Neuron (in vitro differentiated cells): ENCODE data around the gene CCL27.

Source experiments
- H2AFZ ChIP-seq: one replicate; pipeline ENCODE4 v1.6.1; 2013; ENCODE audit warnings: low read depth, mild to moderate bottlenecking, inconsistent platforms, low read length, moderate library complexity
- H3K27me3 ChIP-seq: one replicate; pipeline ENCODE4 v1.6.1; 2013; ENCODE audit warnings: low read length; ENCODE audit not compliant: insufficient read depth
- H3K36me3 ChIP-seq: one replicate; pipeline ENCODE4 v1.6.1; 2013; ENCODE audit warnings: low read length; ENCODE audit not compliant: insufficient read depth
- H3K4me1 ChIP-seq: one replicate; pipeline ENCODE4 v1.6.1; 2013; ENCODE audit warnings: low read length; ENCODE audit not compliant: insufficient read depth
- H3K4me3 ChIP-seq: 2 replicates; pipeline ENCODE4 v1.5.1; 2013; ENCODE audit warnings: mild to moderate bottlenecking, low read length, moderate library complexity
- H3K9me3 ChIP-seq: one replicate; pipeline ENCODE4 v1.6.1; 2013; ENCODE audit warnings: low read length

The CCL27 gene

GRCh38 chr9:34662526-34663302 is at the start of gene CCL27:
Gene CCL27, minus strand, starts transcription at chr9:34662657. Its CDS starts 24 bp downstream, at chr9:34662633.
- H3K36me3 ChIP-seq, result no peaks in the 10 kb centered on the region
- H2AFZ ChIP-seq, result no peak within 1 kb of the TSS
- no peaks in the 10 kb centered on the region for H3K9me3 ChIP-seq
- H3K27me3 ChIP-seq, result no peaks in the 10 kb centered on the region
- H3K4me3 ChIP-seq, result no peak within 1 kb of the TSS
- peaks cover 7% of the 10 kb centered on the region for H3K4me1 ChIP-seq

- H3K27me3 ChIP-seq, result peaks cover 16% of the 10 kb centered on the region
- H2AFZ ChIP-seq, result no peak overlapping the region
- no peaks in the 10 kb centered on the region for H3K9me3 ChIP-seq
- no peaks in the 10 kb centered on the region for H3K4me1 ChIP-seq
- no peak overlapping the region for H3K4me3 ChIP-seq
- no peaks in the 10 kb centered on the region for H3K36me3 ChIP-seq
Measured at GRCh38 chr9:34712140-34712539, 49.7 kb upstream of the CCL27 start.

GRCh38 chr9:34710023-34710422 is 47.6 kb upstream of the CCL27 start, which contains the start of gene CCL21:
Gene CCL21, minus strand, starts transcription at chr9:34710136. Its CDS starts 70 bp downstream, at chr9:34710066.
- peaks cover 11% of the 10 kb centered on the region for H3K27me3 ChIP-seq
- no peak within 1 kb of the TSS for H3K4me3 ChIP-seq
- no peaks in the 10 kb centered on the region for H3K4me1 ChIP-seq
- H3K9me3 ChIP-seq, result no peaks in the 10 kb centered on the region
- no peaks in the 10 kb centered on the region for H3K36me3 ChIP-seq
- no peak within 1 kb of the TSS for H2AFZ ChIP-seq

DNA sequence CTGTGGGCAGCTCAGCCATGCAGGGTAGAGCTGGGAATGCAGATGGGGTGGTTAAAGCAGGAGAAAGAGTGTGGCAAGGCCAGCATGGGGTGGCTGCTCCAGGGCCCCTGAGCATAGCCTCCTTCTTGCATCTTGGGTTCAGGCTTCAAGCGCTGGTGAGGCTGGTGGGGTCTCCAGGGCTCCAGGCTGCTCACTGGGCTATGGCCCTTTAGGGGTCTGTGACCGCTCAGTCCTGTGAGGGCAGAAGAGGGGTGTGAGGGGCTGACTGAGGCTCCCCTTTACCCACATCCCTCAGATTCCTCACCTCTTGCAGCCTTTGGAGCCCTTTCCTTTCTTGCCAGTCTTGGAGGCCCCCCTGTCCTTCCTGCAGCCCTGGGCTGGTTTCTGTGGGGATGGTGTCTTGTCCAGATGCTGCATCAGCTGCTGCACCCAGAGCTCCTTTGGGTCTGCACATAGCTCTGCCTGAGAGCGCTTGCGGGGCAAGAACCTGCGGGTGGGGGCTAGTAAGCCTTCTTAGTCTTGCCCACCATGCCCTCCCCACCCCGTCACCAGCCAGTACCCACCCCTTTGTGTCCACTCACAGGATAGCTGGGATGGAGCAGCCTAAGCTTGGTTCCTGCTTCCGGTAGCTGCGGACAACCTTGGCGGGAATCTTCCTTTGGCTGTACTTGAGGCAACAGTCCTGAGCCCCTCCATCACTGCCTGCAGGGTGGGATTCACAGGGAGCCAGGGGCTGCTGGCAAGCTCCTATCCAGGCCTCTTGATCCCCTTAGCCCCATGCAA is 46.9 kb upstream of the CCL27 start:
- no peaks in the 10 kb centered on the region for H3K36me3 ChIP-seq
- H3K9me3 ChIP-seq, result no peaks in the 10 kb centered on the region
- no peaks in the 10 kb centered on the region for H3K4me1 ChIP-seq

DNA sequence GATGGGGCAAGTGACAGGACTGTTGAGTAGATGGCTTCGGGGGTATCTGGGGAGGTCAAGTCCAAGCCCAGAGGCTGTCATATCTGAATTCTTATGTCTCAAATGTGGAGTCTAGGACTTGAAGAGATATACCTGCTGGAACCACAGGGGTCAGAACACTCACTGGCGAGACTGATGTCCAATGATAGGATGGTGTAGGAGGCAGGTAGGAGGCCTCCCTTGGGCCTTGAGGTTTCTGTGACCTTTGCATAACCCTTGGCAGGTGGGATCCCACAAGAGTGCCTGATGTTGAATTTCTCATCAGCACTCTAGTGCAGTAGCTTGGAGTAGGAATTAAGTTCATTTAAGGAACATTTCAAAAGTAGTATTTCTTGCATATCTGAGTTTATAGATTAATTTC is 44.7 kb upstream of the CCL27 start:
- Histone ChIP-seq H2AFZ (no peak overlapping the region), H3K27me3 (peaks cover 7% of the 10 kb centered on the region), H3K4me1 (no peaks in the 10 kb centered on the region), H3K4me3 (no peak overlapping the region), H3K36me3 (no peaks in the 10 kb centered on the region), H3K9me3 (no peaks in the 10 kb centered on the region)

More for the DNA sequence above, 46.9 kb upstream of the CCL27 start:
- H2AFZ ChIP-seq, result no peak overlapping the region
- H3K4me3 ChIP-seq, result no peak overlapping the region
- peaks cover 11% of the 10 kb centered on the region for H3K27me3 ChIP-seq

- Histone ChIP-seq H3K9me3 (no peaks in the 10 kb centered on the region), H3K4me3 (peak overlapping the region; percentile 46), H3K4me1 (peaks cover 4% of the 10 kb centered on the region), H2AFZ (peak overlapping the region; percentile 87), H3K27me3 (peaks cover 24% of the 10 kb centered on the region), H3K36me3 (no peaks in the 10 kb centered on the region)
Measured at GRCh38 chr9:34701769-34702736, 39.6 kb upstream of the CCL27 start.

DNA sequence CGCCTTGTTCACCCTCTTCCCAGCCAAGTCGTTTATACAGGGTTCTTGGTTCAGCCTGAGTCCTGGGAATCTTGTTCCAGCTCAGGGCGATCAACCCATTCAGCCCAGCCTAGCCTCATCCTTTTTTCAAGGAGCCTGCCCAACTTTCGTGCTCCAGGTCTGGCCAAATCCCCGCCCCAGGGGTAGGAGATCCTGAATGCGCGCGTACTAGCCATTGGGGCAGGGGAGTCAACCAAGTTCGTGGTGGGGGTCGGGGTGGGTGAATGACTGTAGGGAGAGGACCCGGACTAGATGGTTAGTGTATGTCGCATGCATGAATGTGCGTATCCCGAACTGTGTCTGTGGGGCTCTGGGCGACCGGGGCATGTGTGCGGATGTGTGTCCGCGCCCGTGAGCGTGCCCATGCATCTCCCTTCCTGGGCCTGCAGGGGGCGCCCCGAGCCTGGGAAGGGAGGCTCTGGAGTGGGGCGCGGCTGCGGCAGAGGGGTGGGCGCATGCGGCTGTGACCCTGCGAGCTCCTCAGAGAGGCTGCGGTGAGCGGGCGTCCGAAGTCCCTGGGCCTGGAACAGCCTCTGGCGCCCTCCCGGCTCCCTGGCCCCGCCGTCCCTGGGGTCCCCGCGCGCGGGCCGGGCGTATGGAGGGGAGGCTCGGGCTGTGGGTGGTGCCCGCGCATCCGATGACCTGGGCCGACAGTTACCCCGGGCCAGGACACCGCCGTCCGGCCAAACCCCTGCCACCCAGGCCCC is 38.7 kb upstream of the CCL27 start:
- Histone ChIP-seq H3K36me3 (no peaks in the 10 kb centered on the region), H2AFZ (peak overlapping the region; percentile 87), H3K27me3 (peaks cover 25% of the 10 kb centered on the region), H3K9me3 (no peaks in the 10 kb centered on the region), H3K4me3 (peak overlapping the region; percentile 46), H3K4me1 (peaks cover 4% of the 10 kb centered on the region)

- H3K4me3 ChIP-seq, result no peak overlapping the region
- H3K9me3 ChIP-seq, result no peaks in the 10 kb centered on the region
- H2AFZ ChIP-seq, result no peak overlapping the region
- peaks cover 15% of the 10 kb centered on the region for H3K27me3 ChIP-seq
- no peaks in the 10 kb centered on the region for H3K36me3 ChIP-seq
- no peaks in the 10 kb centered on the region for H3K4me1 ChIP-seq
Measured at GRCh38 chr9:34694811-34695210, 32.4 kb upstream of the CCL27 start.

DNA sequence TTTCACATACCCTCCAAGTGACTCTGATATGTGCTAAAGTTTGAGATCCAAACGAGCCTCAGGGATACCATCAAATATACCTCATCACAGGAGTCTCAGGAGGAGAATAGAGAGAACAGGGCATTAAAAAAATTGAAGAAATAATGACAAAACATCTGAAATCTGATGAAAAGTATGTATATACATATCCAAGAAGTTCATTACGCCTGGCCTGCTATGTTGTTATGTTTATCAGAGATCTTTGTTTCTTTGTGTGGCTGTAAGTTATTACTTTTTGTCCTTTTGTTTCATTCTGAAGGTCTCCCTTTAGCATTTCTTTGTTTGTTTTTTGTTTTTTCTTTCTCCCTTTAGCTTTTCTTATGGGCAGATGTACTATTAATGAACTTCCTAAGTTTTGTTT is 31.1 kb upstream of the CCL27 start:
- Histone ChIP-seq H3K4me1 (no peaks in the 10 kb centered on the region), H2AFZ (no peak overlapping the region), H3K27me3 (peaks cover 5% of the 10 kb centered on the region), H3K36me3 (no peaks in the 10 kb centered on the region), H3K4me3 (no peak overlapping the region), H3K9me3 (no peaks in the 10 kb centered on the region)

DNA sequence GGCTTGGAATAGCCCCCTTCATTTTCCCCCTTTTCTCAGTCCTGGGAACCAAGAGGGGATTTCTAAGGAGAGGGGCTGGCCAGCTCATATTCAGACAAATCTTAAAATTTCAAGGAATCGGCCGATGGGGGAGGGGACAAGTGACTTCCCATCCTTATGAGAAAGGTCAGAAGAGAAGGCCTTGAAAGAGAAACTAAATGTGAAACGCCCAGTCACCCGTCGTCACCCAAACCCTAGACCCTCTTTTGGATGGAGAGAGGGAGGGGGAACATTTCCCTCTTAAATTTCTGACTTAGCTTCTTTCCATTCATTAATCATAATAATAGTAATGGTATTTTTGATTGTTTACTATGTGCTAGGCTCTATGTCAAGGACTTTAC is 29.5 kb upstream of the CCL27 start:
- Histone ChIP-seq H3K4me3 (no peak overlapping the region), H3K36me3 (no peaks in the 10 kb centered on the region), H3K27me3 (peaks cover 5% of the 10 kb centered on the region), H3K9me3 (no peaks in the 10 kb centered on the region), H2AFZ (no peak overlapping the region), H3K4me1 (no peaks in the 10 kb centered on the region)

DNA sequence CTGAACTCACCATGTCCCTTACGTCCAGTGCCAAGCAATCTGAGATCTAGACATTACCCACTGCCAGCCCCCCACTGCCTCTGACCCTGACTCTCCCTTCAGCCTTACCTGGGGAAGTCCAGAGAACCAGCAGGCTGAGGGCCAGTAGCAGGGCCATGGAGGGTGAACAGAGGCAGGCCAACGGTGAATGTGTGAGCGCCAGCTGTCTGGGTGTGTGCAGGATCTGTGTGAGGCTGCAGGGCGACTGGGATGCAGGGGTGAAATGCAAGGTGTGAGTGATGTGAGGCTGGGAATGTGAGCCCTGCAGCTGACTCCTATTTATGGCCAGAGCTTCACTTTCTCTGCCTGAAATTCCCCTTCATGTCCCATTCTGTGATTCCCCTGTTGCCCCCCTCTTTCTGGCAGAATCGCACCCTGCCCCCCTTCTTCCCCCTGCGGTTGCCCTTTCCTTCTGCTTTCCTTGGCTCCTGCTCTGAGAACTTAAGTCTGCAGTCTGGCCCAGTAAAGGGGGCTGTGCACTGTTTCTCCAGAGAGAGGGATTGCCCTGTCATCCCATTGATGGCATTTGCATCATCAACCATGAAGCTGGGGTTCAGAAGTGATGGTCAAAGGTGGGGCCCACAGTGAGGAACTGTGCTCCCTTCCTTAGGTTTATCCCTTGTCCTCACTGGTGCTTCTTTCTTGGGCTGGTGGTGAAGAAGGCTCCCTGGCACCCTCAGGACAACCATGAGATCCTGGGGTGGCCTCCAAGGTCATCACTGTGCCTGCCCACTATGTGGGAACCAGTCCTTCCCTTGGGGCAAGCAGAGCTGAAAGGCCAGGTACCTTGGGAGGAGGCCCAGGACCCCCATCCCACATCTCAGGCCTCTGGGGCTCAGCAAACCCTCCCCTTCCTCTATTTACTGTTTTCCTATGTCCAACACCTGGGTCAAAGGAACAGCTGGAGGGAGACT is 28.8 kb upstream of the CCL27 start, which contains the start of gene CCL19:
TSS of gene CCL19 (minus strand) at position 294 of the 953 bp plus-strand sequence. CDS start at position 157, 137 bp downstream.
- peaks cover 3% of the 10 kb centered on the region for H3K27me3 ChIP-seq
- no peaks in the 10 kb centered on the region for H3K4me1 ChIP-seq
- H2AFZ ChIP-seq, result no peak within 1 kb of the TSS
- H3K36me3 ChIP-seq, result no peaks in the 10 kb centered on the region
- H3K9me3 ChIP-seq, result no peaks in the 10 kb centered on the region
- no peak within 1 kb of the TSS for H3K4me3 ChIP-seq
